Ectodermal cell (in vitro differentiated cells): ENCODE data around the gene SLC6A9.

Experiments
- H3K27ac ChIP-seq: 2 replicates; pipeline ENCODE4 v1.7.0; 2013; ENCODE audit warnings: mild to moderate bottlenecking, low read depth, low read length; ENCODE audit not compliant: insufficient read depth, poor library complexity, severe bottlenecking
- H3K27me3 ChIP-seq: 2 replicates; pipeline ENCODE4 v1.7.0; 2013; ENCODE audit warnings: mild to moderate bottlenecking, low read length; ENCODE audit not compliant: insufficient read depth, control insufficient read depth, poor library complexity, severe bottlenecking
- H3K36me3 ChIP-seq: one replicate; pipeline ENCODE4 v1.7.0; 2013; ENCODE audit warnings: low read length; ENCODE audit not compliant: control insufficient read depth, insufficient read depth
- H3K4me1 ChIP-seq: one replicate; pipeline ENCODE4 v1.7.0; 2013; ENCODE audit warnings: low read length; ENCODE audit not compliant: control insufficient read depth, insufficient read depth
- H3K4me3 ChIP-seq: 2 replicates; pipeline ENCODE4 v1.7.0; 2013; ENCODE audit warnings: low read depth, low read length, control low read depth; ENCODE audit not compliant: insufficient read depth
- H3K9me3 ChIP-seq: 2 replicates; pipeline ENCODE4 v1.7.0; 2013; ENCODE audit warnings: mild to moderate bottlenecking, low read length, moderate library complexity; ENCODE audit not compliant: control insufficient read depth
- WGBS, 2 experiments: methylation state at CpG; one replicate each; pipeline ENCODE4 v1.1.7; 2013; ENCODE audit warnings: missing lambda C conversion rate in 2 of 2; 5-methylcytosine and 5-hydroxymethylcytosine counted together

SLC6A9 gene

GRCh38 chr1:44037154-44037553 is 5.9 kb upstream of the SLC6A9 start:
- Histone ChIP-seq H3K4me3 (no peak overlapping the region), H3K27me3 (no peaks in the 10 kb centered on the region), H3K9me3 (no peaks in the 10 kb centered on the region), H3K4me1 (peaks cover 28% of the 10 kb centered on the region), H3K27ac (no peak overlapping the region), H3K36me3 (no peaks in the 10 kb centered on the region)
- WGBS, 2 experiments = 84 to 88% methylated on average over 5 of the region's 5 CpGs

- Histone ChIP-seq H3K4me3 (no peak overlapping the region), H3K9me3 (no peaks in the 10 kb centered on the region), H3K27me3 (no peaks in the 10 kb centered on the region), H3K4me1 (peaks cover 34% of the 10 kb centered on the region), H3K36me3 (no peaks in the 10 kb centered on the region), H3K27ac (peak overlapping the region; percentile 51)
- 51 to 55% methylated on average over 5 of the region's 6 CpGs for WGBS, 2 experiments
Observed at GRCh38 chr1:44036409-44037139, 5.3 kb upstream of the SLC6A9 start.

- Histone ChIP-seq H3K27ac (peak overlapping the region; percentile 51), H3K9me3 (no peaks in the 10 kb centered on the region), H3K27me3 (no peaks in the 10 kb centered on the region), H3K4me1 (peaks cover 37% of the 10 kb centered on the region), H3K4me3 (no peak overlapping the region), H3K36me3 (no peaks in the 10 kb centered on the region)
- WGBS, 2 experiments = 83 to 86% methylated on average over 8 of the region's 8 CpGs
Observed at GRCh38 chr1:44035726-44036408, 4.6 kb upstream of the SLC6A9 start.

GRCh38 chr1:44034976-44035716 is 3.9 kb upstream of the SLC6A9 start:
- 89 to 95% methylated on average over 11 of the region's 11 CpGs for WGBS, 2 experiments
- peaks cover 37% of the 10 kb centered on the region for H3K4me1 ChIP-seq
- H3K27me3 ChIP-seq = no peaks in the 10 kb centered on the region
- no peaks in the 10 kb centered on the region for H3K36me3 ChIP-seq
- H3K4me3 ChIP-seq = no peak overlapping the region
- H3K9me3 ChIP-seq = no peaks in the 10 kb centered on the region
- no peak overlapping the region for H3K27ac ChIP-seq

GRCh38 chr1:44034423-44034822 is 3.2 kb upstream of the SLC6A9 start:
- H3K27me3 ChIP-seq = no peaks in the 10 kb centered on the region
- no peaks in the 10 kb centered on the region for H3K9me3 ChIP-seq
- H3K27ac ChIP-seq = no peak overlapping the region
- peaks cover 39% of the 10 kb centered on the region for H3K4me1 ChIP-seq
- H3K36me3 ChIP-seq = no peaks in the 10 kb centered on the region
- H3K4me3 ChIP-seq = no peak overlapping the region
- WGBS, 2 experiments = 98% methylated on average over 4 of the region's 4 CpGs

GRCh38 chr1:44033756-44034155 is 2.5 kb upstream of the SLC6A9 start:
- Histone ChIP-seq H3K4me1 (peaks cover 41% of the 10 kb centered on the region), H3K9me3 (no peaks in the 10 kb centered on the region), H3K36me3 (no peaks in the 10 kb centered on the region), H3K27me3 (no peaks in the 10 kb centered on the region), H3K4me3 (no peak overlapping the region), H3K27ac (no peak overlapping the region)
- WGBS, 2 experiments = 77 to 80% methylated on average over 8 of the region's 8 CpGs

GRCh38 chr1:44033041-44033575 is 1.8 kb upstream of the SLC6A9 start:
- Histone ChIP-seq H3K27me3 (no peaks in the 10 kb centered on the region), H3K27ac (no peak overlapping the region), H3K4me1 (peaks cover 41% of the 10 kb centered on the region), H3K9me3 (no peaks in the 10 kb centered on the region), H3K4me3 (no peak overlapping the region), H3K36me3 (no peaks in the 10 kb centered on the region)
- 89 to 92% methylated on average over 8 of the region's 8 CpGs for WGBS, 2 experiments

- WGBS, 2 experiments = 83 to 85% methylated on average over 6 of the region's 6 CpGs
- H3K4me1 ChIP-seq = peaks cover 41% of the 10 kb centered on the region
- peak overlapping the region; percentile 93 for H3K27ac ChIP-seq
- H3K4me3 ChIP-seq = no peak overlapping the region
- no peaks in the 10 kb centered on the region for H3K36me3 ChIP-seq
- no peaks in the 10 kb centered on the region for H3K9me3 ChIP-seq
- H3K27me3 ChIP-seq = no peaks in the 10 kb centered on the region
Observed at GRCh38 chr1:44032170-44032790, 1.0 kb upstream of the SLC6A9 start.

GRCh38 chr1:44030605-44031251 is 534 bp downstream of the SLC6A9 start:
- Histone ChIP-seq H3K27ac (peak overlapping the region; percentile 93), H3K4me1 (peaks cover 35% of the 10 kb centered on the region), H3K9me3 (no peaks in the 10 kb centered on the region), H3K36me3 (no peaks in the 10 kb centered on the region), H3K27me3 (no peaks in the 10 kb centered on the region), H3K4me3 (peak overlapping the region; percentile 85)
- 0% methylated on average over 65 to 66 of the region's 66 CpGs for WGBS, 2 experiments
